ENCODE measurements around the gene CGB1.

GRCh38 chr19:49064768-49065611 is 28.3 kb upstream of the CGB1 start, which contains the start of gene NTF4:
- TF ChIP-seq, protein P1, sequence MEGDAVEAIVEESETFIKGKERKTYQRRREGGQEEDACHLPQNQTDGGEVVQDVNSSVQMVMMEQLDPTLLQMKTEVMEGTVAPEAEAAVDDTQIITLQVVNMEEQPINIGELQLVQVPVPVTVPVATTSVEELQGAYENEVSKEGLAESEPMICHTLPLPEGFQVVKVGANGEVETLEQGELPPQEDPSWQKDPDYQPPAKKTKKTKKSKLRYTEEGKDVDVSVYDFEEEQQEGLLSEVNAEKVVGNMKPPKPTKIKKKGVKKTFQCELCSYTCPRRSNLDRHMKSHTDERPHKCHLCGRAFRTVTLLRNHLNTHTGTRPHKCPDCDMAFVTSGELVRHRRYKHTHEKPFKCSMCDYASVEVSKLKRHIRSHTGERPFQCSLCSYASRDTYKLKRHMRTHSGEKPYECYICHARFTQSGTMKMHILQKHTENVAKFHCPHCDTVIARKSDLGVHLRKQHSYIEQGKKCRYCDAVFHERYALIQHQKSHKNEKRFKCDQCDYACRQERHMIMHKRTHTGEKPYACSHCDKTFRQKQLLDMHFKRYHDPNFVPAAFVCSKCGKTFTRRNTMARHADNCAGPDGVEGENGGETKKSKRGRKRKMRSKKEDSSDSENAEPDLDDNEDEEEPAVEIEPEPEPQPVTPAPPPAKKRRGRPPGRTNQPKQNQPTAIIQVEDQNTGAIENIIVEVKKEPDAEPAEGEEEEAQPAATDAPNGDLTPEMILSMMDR (IDR thresholded peaks at IDR 0.05; ENCODE audit: borderline replicate concordance, extremely low read depth, low read length, poor library complexity, severe bottlenecking), result no peak
- no peak for TF ChIP-seq EZH2 (IDR thresholded peaks at IDR 0.05; ENCODE audit: borderline replicate concordance, low read depth, low read length, severe bottlenecking)

Data from DND-41 (cell line).